HG02623 (cell line): Measurements from ENCODE around the gene DOCK7.

Source experiments
- ATAC-seq: cut with Tn5 transposase; IDR thresholded peaks from one replicate; pipeline ENCODE4 v1.9.1; 2021; ENCODE audit warnings: moderate library complexity; ENCODE audit not compliant: unreplicated experiment

DOCK7 gene

GRCh38 chr1:62424411-62424810, 263.8 kb downstream of the DOCK7 start:
- no peak for ATAC-seq

- ATAC-seq = no peak
Observed at GRCh38 chr1:62423580-62424242, 264.5 kb downstream of the DOCK7 start.

GRCh38 chr1:62420214-62420613, 268.0 kb downstream of the DOCK7 start:
- no peak for ATAC-seq

GRCh38 chr1:62417351-62417999, 270.7 kb downstream of the DOCK7 start:
- ATAC-seq = no peak

GRCh38 chr1:62415687-62416086, 272.5 kb downstream of the DOCK7 start:
- ATAC-seq = no peak

- no peak for ATAC-seq
Observed at GRCh38 chr1:62407398-62408009, 280.7 kb downstream of the DOCK7 start.

GRCh38 chr1:62406576-62406975, 281.6 kb downstream of the DOCK7 start:
- no peak for ATAC-seq

- ATAC-seq = no peak
Observed at GRCh38 chr1:62405247-62405646, 282.9 kb downstream of the DOCK7 start.
